Posterior vena cava (tissue), 2 donors: ENCODE results near the gene KIF12. TPM values are rescaled to one million over a fixed set of nuclear protein-coding genes. Genes with fewer than 3 reads are reported as not detected.

Experiments
- DNase-seq: peaks from one replicate; pipeline ENCODE4 v3.0.0-alpha.2; 2020; ENCODE audit warnings: low spot score
- intact Hi-C, 2 donors: fragments of 100-400 bp; cut with DNase I; formaldehyde crosslinking; loops; one replicate each; pipeline versions ENCODE4 v1.14.1 to v1.14.2; 2022 to 2023
- total RNA-seq, 2 donors: library from RNA; stranded (reverse); fragmentation: NEBNext Ultra II Directional; extraction: Animal tissue kit (Norgen Biotek cat#: 25700); gene quantifications; one replicate each; pipeline ENCODE4 v1.2.1, GENCODE V29; 2021
- donor health status: DM: yes; HTN: yes; CAD: no.
- donor health status: DM: yes; HTN: yes; CAD: no.

Gene KIF12
- total RNA-seq, 2 donors from 2014 or later, result not detected

DNA sequence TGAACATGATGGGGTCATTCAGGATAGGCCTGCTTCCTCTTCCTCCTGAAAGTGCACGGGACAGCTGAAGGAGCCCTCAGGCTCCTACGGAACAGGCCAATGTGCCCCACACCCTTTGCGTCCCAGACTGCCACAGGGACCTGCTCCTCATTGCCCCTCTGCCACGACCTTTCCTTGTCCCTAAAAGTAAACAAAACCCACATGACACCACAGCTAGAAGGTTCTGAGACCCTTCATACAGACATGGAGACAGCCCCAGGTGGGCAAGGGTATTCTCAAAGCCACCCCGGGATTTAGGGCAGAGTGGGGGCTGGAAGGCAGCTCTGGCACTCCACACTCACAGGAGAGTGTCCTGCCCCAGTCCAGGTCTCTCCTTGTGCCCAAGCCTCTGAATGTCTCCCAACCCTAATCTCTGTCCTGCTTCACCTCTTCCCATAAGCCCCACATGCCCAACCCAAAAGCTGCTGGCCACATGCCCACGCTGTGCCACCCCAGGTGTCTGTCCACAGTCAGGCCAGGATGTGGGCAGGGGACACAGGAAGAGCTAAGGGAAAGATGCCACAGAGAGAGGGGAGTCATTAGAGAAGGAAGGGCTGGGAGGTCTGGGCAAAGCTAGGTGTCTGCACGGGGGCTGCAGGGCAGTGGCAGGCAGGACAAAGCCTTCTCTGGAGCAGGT, 21.8 kb downstream of the KIF12 start:
- intact Hi-C loops, result no loop called here
- no peak for DNase-seq

- intact Hi-C loops, result no loop called here
- DNase-seq, result peak; percentile 74
Observed at GRCh38 chr9:114076237-114077161, 22.6 kb downstream of the KIF12 start.

GRCh38 chr9:114075602-114076001, 23.5 kb downstream of the KIF12 start:
- DNase-seq, result no peak

GRCh38 chr9:114072184-114073140, 26.6 kb downstream of the KIF12 start:
- peak; percentile 86 for DNase-seq
- intact Hi-C loops, result no loop called here

More at GRCh38 chr9:114075602-114076001, 23.5 kb downstream of the KIF12 start:
- intact Hi-C loops, result no loop called here

DNA sequence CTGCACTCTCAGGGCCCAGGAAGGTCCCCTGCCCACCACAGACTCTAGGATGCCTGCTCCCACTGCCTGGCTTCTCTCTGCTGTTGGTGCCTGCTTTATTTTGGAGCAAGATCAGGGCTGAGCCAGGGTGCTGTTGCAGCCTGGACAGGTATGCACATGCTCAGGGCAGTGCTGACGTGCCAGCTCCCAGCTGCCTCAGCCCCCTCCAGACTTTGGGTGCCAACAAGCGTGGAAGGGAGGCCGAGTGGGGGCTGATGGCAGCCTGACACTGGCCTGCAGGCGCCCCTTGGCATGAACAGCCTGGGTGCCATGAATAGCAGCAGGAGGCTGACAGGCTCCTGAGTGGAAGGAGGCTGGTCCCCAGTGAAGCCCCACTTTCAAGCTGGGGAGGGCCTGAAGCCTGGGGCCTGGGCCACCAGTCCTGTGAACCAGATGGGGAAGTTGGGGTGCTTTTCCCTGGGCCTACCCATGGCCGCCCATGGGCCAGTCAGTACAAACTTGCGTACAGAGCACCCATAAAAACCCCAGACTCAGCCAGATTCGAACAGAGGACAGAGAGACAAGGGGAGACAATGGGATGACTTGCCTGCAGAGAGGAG, 27.8 kb downstream of the KIF12 start:
- DNase-seq, result peak; percentile 52
- intact Hi-C loops, result no loop called here

DNA sequence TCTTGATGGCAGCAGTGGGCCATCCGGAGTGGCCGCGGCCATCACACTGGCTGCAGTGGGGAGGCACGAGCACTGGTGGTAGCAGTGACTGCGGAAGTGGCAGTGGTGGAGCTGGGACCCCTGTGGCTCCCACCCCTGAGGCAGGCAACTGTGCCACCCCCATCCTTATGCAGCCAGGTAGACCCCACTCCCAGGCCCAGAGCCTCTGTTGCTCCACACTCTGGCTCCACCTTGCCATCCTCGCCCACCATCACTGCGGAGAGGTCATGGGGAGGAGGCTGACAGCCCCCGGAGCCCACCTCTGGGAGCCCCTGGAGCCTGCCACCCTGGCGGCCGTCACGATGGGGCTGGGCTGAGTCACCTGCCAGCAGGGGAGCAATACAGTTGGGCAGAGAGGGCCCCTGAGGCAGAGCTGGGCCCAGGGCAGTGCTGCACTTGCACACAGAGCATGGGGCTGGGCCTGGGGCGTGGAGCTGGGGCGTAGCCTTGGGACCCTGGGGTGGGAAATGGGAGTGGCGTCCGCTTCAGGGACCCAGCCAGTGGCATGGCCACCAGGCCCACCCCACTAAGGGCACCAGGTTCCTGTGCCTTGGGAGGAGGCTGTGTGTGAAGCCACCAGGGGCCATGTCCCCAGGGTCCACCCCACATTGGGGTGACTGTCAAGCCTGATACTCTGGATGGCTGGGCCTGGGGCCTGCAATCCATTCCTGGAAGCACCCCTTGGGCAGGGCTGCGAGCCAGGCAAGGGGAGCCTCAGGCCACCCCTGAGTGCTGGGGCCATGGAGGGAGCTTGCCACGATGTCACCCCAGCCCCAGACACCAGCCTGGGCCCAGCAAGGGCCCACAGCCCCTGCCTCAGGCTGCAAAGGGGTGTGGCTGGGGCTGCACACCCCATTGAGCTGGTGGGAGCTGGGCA, 28.6 kb downstream of the KIF12 start:
- intact Hi-C loops, result no loop called here
- DNase-seq, result peak; percentile 78

- no peak for DNase-seq
- intact Hi-C loops, result no loop called here
Observed at GRCh38 chr9:114069476-114070187, 29.5 kb downstream of the KIF12 start.

DNA sequence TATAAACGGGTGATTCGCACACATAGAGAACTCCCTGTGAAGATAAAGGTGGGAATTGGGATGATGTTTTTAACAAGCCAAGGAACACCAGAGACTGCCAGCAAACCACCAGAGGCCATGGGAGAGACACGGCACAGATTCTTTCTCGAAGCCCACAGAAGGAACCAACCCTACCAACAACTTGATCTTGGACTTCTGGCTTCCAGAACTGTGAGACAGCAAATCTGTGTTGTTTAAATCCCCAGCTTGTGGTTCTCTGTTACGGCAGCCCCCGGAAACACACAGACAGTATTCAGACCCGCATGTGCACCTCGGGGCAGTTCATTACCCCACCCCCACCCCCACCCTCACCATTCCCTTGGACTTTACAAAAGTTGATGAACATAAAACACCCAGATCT, 33.8 kb downstream of the KIF12 start:
- no peak for DNase-seq
- intact Hi-C loops, result no loop called here

- DNase-seq, result no peak
- intact Hi-C loops, result no loop called here
Observed at GRCh38 chr9:114061830-114062474, 37.1 kb downstream of the KIF12 start.

GRCh38 chr9:114061292-114061691, 37.8 kb downstream of the KIF12 start:
- no peak for DNase-seq
- intact Hi-C loops, result no loop called here

GRCh38 chr9:114060711-114061110, 38.4 kb downstream of the KIF12 start:
- DNase-seq, result no peak

DNA sequence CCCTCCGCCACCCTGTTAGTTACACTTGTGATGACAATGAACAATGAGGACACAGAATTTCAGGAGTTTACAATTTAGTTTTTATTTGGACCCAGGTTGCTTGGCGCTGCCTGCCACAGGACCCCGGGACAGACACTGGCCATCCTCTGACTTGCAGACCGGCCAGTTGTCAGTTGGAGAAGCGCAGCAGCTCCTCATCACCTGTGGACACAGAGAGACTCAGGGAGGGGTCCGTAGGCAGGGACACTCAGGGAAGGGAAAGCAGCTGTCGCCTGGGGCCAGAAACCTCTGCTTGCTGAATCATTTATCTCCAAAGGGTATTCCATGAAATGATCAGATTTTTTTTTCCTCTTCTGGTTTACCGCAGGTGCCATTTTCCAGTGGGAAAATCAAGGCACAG, 39.0 kb downstream of the KIF12 start:
- no peak for DNase-seq
- intact Hi-C loops, result no loop called here

More at GRCh38 chr9:114060711-114061110, 38.4 kb downstream of the KIF12 start:
- intact Hi-C loops, result no loop called here

- intact Hi-C loops, result no loop called here
- no peak for DNase-seq
Observed at GRCh38 chr9:114059047-114059803, 39.9 kb downstream of the KIF12 start.

DNA sequence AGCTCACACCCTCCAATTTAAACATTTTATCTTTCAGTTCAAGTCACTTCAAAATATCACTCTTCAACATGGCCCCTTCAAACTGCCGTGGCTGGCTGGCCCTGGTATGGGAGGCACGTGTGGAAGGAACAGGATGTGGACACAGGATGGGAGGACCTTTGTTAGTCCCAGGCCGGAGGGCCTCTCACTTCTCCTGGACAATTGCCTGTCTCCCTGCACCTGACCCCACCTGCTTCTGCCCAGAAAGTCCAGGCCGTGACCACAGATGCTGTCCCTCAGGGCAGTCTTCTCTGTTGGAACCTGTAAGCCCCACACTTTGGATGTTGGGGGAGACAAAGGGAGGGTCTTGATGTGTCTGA, 40.4 kb downstream of the KIF12 start:
- no peak for DNase-seq
- intact Hi-C loops, result no loop called here

GRCh38 chr9:114057161-114057885, 41.8 kb downstream of the KIF12 start:
- DNase-seq, result peak; percentile 40
- intact Hi-C loops, result no loop called here

GRCh38 chr9:114056527-114056926, 42.6 kb downstream of the KIF12 start:
- intact Hi-C loops, result no loop called here
- DNase-seq, result peak; percentile 66
